Measurements from ENCODE around the gene ITGB4.

Gene ITGB4

GRCh38 chr17:75694536-75694935 lies 26.7 kb upstream of the ITGB4 start:
- Histone ChIP-seq H3K4me3 (ENCODE audit: low read depth, low read length) (no peak overlapping the region), H3K27me3 (no peaks in the 10 kb centered on the region), H3K4me1 (peaks cover 11% of the 10 kb centered on the region; the same call in 1 of the 2 replicates), H3K9me3 (no peaks in the 10 kb centered on the region), H3K36me3 (peaks cover 31% of the 10 kb centered on the region)
- DNase-seq = no peak
- TF ChIP-seq, protein P1, sequence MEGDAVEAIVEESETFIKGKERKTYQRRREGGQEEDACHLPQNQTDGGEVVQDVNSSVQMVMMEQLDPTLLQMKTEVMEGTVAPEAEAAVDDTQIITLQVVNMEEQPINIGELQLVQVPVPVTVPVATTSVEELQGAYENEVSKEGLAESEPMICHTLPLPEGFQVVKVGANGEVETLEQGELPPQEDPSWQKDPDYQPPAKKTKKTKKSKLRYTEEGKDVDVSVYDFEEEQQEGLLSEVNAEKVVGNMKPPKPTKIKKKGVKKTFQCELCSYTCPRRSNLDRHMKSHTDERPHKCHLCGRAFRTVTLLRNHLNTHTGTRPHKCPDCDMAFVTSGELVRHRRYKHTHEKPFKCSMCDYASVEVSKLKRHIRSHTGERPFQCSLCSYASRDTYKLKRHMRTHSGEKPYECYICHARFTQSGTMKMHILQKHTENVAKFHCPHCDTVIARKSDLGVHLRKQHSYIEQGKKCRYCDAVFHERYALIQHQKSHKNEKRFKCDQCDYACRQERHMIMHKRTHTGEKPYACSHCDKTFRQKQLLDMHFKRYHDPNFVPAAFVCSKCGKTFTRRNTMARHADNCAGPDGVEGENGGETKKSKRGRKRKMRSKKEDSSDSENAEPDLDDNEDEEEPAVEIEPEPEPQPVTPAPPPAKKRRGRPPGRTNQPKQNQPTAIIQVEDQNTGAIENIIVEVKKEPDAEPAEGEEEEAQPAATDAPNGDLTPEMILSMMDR (IDR thresholded peaks at IDR 0.05; ENCODE audit: low read depth, low read length) = no peak

DNA sequence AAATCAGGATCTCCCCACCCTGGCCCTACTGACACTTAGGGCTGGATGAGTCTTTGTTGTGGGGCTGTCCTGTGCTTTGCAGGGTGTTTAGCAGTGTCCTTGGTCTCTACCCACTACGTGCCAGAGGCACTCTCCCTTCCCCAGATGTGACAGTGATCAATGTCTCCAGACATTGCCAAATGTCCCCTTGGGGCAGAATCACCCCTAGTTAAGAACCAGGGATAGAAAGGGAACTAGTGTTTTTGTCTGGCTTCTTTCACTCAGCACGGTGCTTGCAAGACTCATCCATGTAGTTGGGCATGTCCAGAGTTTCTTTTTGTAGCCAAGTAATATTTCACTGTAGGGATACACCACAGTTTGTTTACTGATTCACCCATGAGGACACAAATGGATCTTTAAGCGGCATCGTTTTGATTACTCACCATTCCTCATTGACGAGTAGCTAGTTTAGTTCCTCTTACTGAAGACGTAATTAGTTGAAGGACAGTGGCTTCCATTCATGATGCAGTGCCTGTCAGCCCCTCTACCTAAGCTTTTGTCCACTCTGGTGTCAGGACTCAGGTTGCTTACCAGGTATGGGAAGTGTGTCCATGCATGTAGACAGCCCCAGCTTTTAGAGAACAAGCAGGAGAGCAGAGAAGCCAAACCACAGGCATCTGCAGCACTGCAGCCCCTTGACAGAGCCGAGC lies 26.0 kb upstream of the ITGB4 start:
- DNase-seq = no peak
- H3K9me3 ChIP-seq = no peaks in the 10 kb centered on the region
- H3K4me3 ChIP-seq (ENCODE audit: low read depth, low read length) = no peak overlapping the region
- no peaks in the 10 kb centered on the region for H3K27me3 ChIP-seq
- H3K36me3 ChIP-seq = peaks cover 39% of the 10 kb centered on the region
- H3K4me1 ChIP-seq = peaks cover 14% of the 10 kb centered on the region
- TF ChIP-seq, protein P1 (IDR thresholded peaks at IDR 0.05; ENCODE audit: low read depth, low read length) = no peak

GRCh38 chr17:75695830-75696271 lies 25.4 kb upstream of the ITGB4 start:
- Histone ChIP-seq H3K27me3 (no peaks in the 10 kb centered on the region), H3K9me3 (no peaks in the 10 kb centered on the region), H3K4me1 (peaks cover 14% of the 10 kb centered on the region), H3K4me3 (ENCODE audit: low read depth, low read length) (no peak overlapping the region), H3K36me3 (peaks cover 44% of the 10 kb centered on the region)
- no peak for DNase-seq
- TF ChIP-seq, protein P1 (IDR thresholded peaks at IDR 0.05; ENCODE audit: low read depth, low read length) = no peak

- Histone ChIP-seq H3K4me3 (ENCODE audit: low read depth, low read length) (no peak overlapping the region), H3K36me3 (peaks cover 63% of the 10 kb centered on the region), H3K4me1 (peaks cover 14% of the 10 kb centered on the region), H3K9me3 (no peaks in the 10 kb centered on the region), H3K27me3 (no peaks in the 10 kb centered on the region)
- no peak for DNase-seq
- TF ChIP-seq, protein P1 (IDR thresholded peaks at IDR 0.05; ENCODE audit: low read depth, low read length) = no peak
Observed at GRCh38 chr17:75697651-75698291, 23.5 kb upstream of the ITGB4 start.

- no peaks in the 10 kb centered on the region for H3K9me3 ChIP-seq
- TF ChIP-seq, protein P1 (IDR thresholded peaks at IDR 0.05; ENCODE audit: low read depth, low read length) = no peak
- no peaks in the 10 kb centered on the region for H3K27me3 ChIP-seq
- no peak for DNase-seq
- H3K36me3 ChIP-seq = peaks cover 72% of the 10 kb centered on the region
- peaks cover 11% of the 10 kb centered on the region for H3K4me1 ChIP-seq
- no peak overlapping the region for H3K4me3 ChIP-seq (ENCODE audit: low read depth, low read length)
Observed at GRCh38 chr17:75698659-75699058, 22.6 kb upstream of the ITGB4 start.

GRCh38 chr17:75701288-75701687 lies 20.0 kb upstream of the ITGB4 start:
- no peak for DNase-seq
- Histone ChIP-seq H3K4me3 (ENCODE audit: low read depth, low read length) (no peak overlapping the region), H3K36me3 (peaks cover 76% of the 10 kb centered on the region), H3K4me1 (peaks cover 3% of the 10 kb centered on the region; the same call in 1 of the 2 replicates), H3K9me3 (no peaks in the 10 kb centered on the region), H3K27me3 (no peaks in the 10 kb centered on the region)
- TF ChIP-seq, protein P1 (IDR thresholded peaks at IDR 0.05; ENCODE audit: low read depth, low read length) = no peak
